Occipital lobe (tissue), 2 donors: ENCODE results near the gene PRR36. TPM values are rescaled to one million over a fixed set of nuclear protein-coding genes. Genes with fewer than 3 reads are reported as not detected.
"Not testable (repeated sequence)": the region's sequence is repeated elsewhere in the genome, so short reads cannot be mapped to it uniquely, and the experiment has no call there.

Experiments
- DNase-seq: peaks from one replicate; lab custom pipeline; 2025; lab: John Stamatoyannopoulos, UW
- total RNA-seq: library from RNA; depleted of rRNA; stranded (reverse); fragments of >200 nt; gene quantifications from one replicate; pipeline ENCODE4 v1.2.3, GENCODE V29; 2014

The PRR36 gene
- total RNA-seq, 1 donor from 2014 or later: 4.1 TPM

DNA sequence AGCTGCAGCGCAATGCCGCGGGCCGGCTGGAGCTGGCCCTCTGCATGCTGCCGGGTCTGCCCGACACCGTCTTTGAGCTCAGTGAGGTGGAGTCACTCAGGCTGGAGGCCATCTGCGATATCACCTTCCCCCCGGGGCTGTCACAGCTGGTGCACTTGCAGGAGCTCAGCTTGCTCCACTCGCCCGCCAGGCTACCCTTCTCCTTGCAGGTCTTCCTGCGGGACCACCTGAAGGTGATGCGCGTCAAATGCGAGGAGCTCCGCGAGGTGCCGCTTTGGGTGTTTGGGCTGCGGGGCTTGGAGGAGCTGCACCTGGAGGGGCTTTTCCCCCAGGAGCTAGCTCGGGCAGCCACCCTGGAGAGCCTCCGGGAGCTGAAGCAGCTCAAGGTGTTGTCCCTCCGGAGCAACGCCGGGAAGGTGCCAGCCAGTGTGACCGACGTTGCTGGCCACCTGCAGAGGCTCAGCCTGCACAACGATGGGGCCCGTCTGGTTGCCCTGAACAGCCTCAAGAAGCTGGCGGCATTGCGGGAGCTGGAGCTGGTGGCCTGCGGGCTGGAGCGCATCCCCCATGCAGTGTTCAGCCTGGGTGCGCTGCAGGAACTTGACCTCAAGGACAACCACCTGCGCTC lies 25.7 kb upstream of the PRR36 start:
- DNase-seq: no peak

DNA sequence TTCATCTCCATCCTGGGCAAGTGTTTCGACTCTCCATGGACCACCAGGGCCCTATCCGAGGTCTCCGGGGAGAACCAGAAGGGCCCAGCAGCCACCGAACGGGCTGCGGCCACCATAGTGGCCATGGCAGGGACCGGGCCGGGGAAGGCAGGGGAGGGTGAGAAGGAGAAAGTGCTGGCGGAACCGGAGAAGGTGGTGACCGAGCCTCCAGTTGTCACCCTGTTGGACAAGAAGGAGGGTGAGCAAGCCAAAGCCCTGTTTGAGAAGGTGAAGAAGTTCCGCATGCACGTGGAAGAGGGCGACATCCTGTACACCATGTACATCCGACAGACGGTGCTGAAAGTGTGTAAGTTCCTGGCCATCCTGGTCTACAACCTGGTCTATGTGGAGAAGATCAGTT lies 24.8 kb upstream of the PRR36 start:
- DNase-seq: no peak

DNA sequence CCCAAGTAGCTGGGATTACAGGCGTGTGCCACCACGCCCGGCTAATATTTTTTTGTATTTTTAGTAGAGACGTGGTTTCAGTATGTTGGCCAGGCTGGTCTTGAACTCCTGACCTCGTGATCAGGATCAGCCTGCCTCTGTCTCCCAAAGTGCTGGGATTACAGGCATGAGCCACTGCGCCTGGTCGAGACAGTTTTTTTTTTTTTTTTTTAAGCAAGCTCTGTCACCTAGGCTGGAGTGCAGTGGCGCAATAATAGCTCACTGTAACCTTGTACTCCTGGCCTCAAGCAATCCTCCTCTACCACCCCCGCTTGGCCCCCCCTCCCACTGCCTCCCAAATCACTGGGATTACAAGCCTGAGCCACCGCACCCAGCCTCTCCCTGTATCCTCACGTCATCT lies 23.1 kb upstream of the PRR36 start:
- DNase-seq: no peak

DNA sequence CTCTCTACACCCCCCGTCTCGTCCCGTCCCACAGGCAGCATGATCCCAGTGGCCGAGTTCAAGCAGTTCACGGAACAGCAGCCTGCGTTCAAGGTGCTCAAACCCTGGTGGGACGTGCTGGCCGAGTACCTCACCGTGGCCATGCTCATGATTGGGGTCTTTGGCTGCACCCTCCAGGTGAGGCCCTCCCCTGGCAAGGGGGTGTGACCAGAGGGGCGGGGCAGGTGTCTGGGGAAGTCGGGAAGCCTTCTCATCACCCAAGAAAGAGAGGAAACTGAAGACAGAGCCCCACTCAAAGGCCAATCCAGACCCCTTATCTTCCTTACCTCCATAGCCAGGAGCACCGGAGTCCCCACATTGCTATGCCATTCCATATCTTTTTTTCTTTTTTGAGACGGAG lies 21.4 kb upstream of the PRR36 start:
- no peak for DNase-seq

DNA sequence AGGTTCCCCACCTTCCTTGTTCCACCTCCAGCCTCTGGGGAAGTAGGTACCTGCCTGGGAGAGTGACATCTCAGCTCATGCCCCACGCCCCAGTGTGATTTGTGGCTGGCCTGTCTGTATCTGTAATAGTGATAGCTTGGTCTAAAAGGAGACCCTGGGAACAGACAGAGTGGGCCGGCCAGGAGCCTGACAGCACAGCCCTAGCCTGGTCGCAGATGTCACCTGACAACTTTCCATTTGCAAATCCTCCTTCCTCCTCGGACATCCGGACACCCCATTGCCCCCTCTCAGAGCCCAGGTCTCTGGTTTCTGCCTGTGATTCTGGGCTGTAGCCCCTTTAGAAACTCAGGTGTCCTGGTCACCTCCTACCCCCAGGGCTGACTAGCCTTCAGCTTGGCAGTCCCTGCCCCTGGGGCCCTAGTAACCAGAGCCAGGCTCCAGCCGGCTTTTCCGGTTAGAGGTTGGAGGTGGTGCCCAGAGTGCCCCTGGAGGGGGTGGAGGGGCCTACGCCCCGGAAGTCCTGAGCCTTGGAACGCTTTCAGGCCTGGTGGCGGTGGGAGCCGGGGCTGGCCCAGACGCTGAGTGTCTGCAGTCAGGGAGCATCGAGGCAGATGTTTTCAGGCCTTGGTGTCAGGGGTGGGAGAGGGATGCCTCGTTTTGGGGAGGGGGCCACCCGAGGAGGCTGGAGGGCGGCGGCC lies 20.6 kb upstream of the PRR36 start:
- DNase-seq: no peak

DNA sequence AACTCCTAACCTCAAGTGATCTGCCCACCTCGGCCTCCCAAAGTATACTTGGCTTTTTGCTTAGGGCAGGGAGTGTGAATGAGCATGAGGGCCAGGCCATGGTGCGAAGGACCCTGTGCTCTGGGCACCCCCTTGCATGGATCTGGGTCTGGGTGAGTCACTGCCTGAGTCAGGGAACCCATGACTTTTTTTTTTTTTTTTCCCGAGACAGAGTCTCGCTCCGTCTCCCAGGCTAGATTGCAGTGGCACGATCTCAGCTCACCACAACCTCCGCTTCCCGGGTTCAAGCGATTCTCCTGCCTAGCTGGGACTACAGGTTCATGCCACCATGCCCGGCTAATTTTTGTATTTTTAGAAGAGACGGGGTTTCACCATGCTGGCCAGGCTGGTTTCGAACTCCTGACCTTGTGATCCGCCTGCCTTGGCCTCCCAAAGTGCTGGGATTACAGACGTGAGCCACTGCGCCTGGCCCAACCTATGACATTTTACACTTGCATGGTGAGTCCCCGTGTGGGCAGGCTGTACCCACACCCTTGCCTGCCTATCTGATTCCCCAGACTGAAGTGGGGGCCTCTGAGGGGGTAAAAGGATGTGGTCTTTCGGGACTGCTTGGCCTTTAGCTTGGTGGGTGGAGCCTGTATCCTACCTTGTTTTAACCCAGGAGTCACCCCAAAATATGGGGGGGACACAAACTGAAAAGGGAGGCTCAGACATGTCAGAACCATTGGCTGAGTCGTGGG lies 19.3 kb upstream of the PRR36 start:
- DNase-seq: not testable (repeated sequence)

DNA sequence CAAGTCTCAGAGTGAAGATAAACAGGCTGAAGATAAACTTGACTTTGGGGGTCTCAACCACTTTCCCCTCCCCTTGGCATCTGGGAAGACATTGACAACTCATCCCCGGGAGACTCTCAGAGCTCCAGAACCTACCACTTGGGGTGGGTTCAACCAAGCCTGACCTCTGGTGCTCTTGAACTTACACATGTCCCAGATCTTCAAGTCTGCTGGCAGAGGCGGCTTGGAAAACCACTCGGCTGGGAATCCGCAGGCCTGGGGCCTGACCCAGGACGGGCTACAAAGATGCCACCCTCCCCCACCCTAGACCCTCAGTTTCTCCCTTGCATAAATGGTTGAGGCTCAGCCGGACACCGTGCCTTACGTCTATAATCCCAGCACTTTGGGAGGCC lies 14.6 kb upstream of the PRR36 start:
- DNase-seq: no peak

DNA sequence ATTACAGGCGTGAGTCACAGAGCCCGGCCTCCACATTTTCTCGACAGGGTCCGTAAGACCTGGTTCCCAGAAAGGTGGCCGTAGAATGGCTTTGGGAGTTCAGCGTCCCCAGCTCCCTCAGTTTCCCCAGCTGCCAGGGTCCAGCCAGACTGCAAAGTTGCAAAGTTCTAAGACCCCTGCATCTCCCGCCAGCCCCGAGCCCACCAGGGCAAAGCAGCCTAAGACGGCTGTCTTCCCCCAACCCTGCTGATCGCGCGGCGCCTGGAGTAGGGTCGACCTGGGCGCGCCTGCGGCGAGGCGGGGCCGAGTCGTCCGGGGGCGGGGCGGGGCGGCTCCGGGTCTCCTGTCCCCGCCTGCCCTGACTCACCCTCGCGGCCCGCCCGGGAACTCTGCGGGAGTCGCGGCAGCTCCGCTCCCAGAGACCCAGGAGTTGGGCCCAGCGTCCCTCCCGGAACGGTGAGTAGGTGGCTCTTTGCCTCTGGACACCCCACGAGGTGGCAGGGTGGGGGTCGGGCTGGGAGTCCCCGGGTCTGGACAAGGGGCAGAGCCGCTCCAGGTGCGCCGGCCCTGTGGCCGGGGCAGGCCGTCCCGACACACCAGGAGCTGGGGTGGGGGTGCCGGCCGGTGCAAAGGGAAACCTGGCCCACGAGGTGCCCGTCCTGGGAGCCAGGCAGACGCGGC lies 14.1 kb upstream of the PRR36 start, which contains the start of gene LRRC8E:
Gene LRRC8E, plus strand, starts transcription at position 366 of the 681 bp plus-strand sequence. CDS start 7,094 bp downstream, outside the sequence.
- DNase-seq: no peak

DNA sequence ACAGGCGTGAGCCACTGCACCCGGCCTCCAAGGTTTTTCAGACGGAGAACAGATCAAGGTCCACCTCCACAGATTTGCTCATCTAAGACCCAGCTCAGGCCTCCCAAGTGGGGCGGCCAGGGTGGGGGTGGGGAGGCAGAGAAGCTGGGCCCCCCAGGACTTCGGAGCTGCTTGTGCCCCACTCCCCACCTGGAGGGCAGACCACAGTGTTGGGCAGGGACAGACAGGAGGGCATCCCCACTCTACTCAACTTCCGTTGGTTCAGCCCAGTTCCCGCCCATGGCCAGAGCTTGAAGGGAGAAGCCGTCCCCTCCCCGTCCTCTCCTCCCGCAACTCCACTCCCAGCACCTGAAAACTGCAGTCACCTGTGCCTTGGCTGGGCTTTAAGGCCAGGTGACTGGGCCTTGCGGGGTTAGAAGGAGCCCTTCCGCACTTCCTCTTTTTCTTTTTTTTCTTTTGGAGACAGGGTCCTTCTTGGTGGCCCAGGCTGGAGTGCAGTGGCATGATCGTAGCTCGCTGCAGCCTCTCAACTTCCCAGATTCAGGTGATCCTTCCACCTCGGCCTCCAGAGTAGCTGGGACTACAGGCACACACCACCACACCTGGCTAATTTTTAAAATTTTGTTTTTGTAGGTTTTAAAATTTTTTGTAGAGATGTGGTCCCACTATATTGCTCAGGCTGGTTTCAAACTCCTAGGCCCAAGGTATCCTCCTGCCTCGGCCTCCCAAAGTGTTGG lies 13.4 kb upstream of the PRR36 start:
- DNase-seq: no peak

DNA sequence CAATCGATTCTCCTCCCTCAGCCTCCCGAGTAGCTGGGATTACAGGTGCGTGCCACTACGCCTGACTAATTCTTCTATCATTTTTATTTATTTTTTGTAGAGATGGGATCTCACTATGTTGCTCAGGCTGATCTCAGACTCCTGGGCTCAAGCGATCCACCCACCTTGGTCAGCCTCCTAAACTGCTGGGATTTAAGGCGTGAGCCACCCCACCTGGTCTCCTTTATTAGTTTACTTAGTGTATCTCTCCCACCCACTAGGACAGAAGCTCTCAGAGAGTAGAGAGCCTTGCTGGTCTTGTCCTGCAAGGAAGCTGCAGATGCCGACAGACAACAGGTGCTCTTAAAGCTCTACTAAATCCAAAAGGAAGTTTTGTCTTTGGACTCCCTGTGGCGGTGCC lies 11.6 kb upstream of the PRR36 start:
- no peak for DNase-seq

DNA sequence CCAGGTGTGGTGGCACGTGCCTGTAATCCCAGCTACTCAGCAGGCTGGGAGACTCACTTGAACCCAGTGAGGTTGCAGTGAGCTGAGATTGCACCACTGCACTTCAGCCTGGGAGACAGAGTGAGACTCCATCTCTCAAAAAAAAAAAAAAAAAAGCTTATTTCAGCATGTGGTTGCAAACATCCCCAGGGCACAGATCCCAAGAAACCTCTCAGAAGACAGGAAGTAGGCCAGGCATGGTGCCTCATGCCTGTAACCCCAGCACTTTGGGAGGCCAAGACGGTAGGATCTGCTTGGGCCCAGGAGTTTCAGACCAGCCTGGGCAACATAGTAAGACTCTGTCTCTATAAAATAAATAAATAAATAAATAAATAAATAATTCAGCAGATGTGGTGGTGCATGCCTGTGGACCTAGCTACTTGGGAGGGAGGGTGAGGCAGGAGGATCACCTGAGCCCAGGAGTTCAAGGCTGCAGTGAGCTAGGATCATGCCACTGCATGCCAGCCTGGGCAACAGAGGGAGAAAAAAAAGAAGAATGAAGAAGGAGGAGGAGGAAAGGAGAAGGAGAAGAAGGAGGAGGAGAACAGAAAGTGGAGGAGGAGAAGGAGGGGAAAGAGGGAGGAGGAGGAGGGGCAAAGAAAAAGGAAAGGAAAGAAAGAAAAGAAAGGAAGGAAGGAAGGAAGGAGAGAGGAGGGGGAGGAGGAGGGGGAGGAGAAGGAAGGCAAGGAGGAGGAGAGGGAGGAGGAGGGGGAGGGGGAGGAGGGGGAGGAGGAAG lies 9.8 kb upstream of the PRR36 start:
- no peak for DNase-seq

DNA sequence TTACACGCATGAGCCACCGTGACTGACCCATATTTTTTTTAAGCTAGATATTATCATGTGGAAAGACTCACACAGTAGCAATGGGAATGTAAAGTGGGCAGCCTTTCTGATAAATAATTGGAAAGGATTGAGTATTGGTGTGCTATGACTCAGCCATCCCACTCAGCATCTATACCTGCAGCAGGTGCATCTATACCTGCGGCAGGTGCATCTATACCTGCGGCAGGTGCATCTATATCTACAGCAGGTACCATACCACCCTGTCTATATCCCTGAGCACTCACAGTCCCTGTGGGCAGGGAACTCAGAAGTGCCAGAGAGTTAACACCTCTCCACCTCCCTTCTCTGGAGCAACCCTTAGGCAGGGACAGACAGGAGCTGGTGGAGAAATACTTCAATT lies 8.9 kb upstream of the PRR36 start:
- no peak for DNase-seq

DNA sequence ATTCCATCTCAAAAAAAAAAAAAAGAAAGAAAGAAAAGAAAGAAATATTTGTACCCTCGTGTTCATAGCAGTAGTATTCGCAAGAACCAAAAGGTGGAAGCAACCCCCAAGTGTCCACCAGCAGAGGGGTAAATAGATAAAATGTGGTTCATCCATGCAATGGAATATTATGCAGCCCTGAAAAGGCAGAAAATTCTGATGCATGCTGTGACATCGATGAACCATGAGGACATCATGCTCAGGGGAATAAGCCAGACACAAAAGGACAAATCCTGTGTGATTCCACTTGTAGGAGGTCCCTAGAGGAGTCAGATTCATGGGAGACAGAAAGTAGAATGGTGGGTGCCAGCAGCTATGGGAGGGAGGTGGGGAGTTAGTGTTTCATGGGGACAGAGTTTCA lies 7.7 kb upstream of the PRR36 start:
- DNase-seq: no peak

DNA sequence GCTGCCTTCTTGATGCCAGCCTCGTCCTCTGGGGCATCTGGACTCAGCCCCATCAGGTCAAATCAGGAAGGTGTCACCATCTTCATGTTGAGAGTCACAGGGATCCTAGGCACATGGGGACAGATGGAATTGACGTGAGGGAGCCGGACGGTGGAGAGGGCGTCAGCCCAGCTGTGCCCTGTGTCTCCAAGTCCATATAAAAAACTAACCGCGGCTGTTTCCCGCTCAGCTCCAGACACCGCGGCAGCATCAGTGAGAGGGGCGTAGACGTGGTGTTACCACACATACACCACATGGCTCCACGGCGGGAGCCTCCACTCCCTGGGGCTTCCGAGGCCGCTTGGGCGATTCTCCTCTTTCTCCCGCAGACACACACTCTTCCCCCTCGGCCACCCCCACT lies 5.6 kb upstream of the PRR36 start:
- no peak for DNase-seq

DNA sequence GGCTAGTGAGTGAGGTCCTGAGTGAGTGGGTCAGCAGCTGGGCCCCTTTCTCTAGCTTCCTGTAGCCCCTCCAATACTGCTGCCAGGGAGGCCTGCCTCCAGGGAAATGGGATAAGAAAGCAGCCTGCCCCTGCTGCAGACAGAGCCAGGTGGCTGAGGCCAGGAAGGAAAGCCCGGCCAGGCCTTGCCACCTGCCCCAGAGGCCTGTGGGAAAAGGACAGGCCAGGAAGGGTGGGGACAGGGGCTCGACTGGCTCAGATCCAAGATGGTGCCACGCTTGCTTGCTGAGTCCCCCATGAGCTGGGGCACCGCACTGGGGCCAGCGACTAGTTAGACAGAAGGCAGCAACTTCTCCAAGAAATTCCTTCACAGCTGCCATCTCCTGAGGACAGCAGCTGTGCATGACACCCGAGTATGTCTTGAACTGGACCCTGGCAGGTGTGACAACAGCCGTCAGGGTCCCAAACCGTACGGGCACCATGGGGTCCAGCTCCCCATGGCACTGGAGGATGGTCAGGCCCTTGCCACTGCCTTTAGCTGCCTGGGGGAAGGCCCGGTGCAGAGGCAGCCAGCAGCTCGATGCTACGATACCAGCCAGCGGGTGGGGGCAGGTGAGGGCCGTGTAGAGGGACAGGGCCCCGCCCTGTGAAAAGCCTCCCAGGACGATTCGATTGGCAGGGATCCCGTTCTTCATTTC lies 5.1 kb upstream of the PRR36 start:
- DNase-seq: no peak

DNA sequence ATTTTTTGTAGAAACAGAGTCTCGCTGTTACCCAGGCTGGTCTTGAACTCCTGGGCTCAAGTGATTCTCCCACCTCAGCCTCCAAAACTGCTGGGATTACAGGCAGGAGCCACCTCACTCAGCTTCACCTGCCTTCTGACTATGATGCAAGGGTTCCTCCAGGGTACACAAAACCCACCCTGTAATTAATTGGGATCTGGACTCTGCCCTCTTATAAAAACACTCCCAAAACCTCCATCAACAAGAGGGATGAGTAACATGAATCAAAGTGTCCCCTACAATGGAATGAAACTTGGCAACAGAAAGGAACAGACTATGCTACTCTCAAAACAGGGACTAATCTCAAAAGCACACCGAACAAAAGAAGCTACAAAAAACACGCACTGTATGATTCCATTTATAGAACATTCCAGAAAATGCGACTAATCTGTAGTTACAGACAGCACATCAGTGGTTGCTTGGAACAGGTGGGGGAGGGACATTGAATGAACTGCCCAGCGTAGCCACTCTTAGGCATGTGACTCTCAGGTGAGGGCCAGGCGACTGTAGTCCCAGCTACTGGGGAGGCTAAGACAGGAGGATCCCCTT lies 3.2 kb upstream of the PRR36 start:
- DNase-seq: no peak

DNA sequence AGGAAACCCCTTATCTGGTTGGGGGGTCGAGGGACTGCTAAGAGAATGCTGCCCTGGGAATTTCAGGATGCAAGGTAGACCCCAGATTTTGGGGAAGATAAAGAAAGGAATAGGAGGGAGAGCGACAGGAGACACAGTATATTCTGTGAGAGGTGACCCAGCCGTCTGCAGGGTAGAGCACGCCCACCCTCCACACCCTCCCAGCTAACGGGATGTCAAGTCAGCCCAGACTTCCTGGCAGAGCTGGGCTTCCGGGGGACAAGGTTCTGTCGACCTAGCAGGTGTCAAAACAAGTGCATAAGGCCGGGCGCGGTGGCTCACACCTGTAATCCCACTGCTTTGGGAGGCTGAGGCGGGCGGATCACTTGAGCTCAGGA lies 695 bp upstream of the PRR36 start:
- DNase-seq: no peak

DNA sequence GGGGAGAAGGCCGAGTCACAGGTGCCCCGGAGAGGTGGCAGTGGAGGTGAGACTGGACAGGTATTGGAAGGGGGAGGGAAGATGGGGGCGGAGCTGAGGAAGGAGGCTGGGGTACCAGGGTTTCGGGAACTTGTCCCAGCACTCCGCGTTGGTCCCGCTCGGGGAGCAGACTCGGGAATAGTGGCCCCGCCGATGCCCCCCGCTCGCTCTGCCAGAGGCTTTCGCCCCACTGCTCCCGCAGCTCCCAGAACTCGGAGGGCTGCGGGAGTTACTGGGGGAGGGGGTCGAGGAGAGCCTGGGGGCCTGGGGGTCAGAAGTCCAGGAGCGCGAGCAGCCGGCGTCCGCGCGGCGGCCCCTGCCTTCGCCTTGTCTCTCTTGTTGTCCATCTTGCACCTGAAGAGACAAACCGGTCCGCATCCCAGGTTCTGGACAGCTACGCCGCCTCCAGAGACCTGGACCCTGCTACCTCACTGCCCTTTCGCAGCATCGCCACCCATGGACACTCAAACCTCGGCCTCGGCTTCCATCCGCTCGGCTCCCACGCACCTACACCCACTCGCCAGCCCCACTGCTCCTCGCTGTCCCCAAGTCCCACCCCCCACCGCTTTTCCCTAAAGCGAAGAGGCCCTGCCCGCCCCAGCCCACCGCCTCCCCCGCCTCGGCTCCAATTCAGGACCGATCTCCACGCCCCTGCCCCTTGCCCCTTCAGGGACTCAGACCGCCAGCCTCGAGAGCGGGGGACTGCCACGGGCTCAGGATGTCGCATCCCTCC lies 700 bp downstream of the PRR36 start:
- DNase-seq: no peak
